ENCODE data around the gene PLEKHO2. TPM values are rescaled to one million over a fixed set of nuclear protein-coding genes. Genes with fewer than 3 reads are reported as not detected.

Gene PLEKHO2
- total and polyA plus RNA-seq, 10 donors = 33.9 to 249 (median 141) TPM

GRCh38 chr15:64915518-64916227 lies 74.0 kb downstream of the PLEKHO2 start:
- intact Hi-C loops (cut with DNase I; ENCODE audit: low total_unique reads) = no loop called here
- H3K9me3 ChIP-seq = no peaks in the 10 kb centered on the region
- H3K27me3 ChIP-seq (replicated peaks in 1 of 7) = peaks cover 0 to 11% (median 0%) of the 10 kb centered on the region in 7 donors
- TF ChIP-seq CTCF (IDR thresholded peaks at IDR 0.05 in 8 of 11, conservative IDR thresholded peaks at IDR 0.05 in 3 of 11) = no peak
- no peak for TF ChIP-seq POLR2A (IDR thresholded peaks at IDR 0.05)
- TF ChIP-seq POLR2AphosphoS5 (IDR thresholded peaks at IDR 0.05) = no peak
- DNase-seq = no peak
- peaks cover 4 to 63% (median 37%) of the 10 kb centered on the region in 6 donors for H3K4me1 ChIP-seq
- H3K27ac ChIP-seq = peak overlapping the region in 5 of 8 donors; percentile 5 to 40 (median 28)
- WGBS, 5 donors = 48 to 61% (median 51%) methylated on average over 11 to 13 of the region's 13 CpGs
- H3K36me3 ChIP-seq = peaks cover 0 to 13% (median 0%) of the 10 kb centered on the region in 6 donors
- peak overlapping the region in 1 of 8 donors; percentile 77 for H3K4me3 ChIP-seq

GRCh38 chr15:64916365-64916764 lies 74.7 kb downstream of the PLEKHO2 start:
- Histone ChIP-seq H3K9me3 (no peaks in the 10 kb centered on the region), H3K4me1 (peaks cover 2 to 56% (median 31%) of the 10 kb centered on the region in 6 donors), H3K4me3 (no peak overlapping the region), H3K27ac (peak overlapping the region in 2 of 8 donors; percentile 24 to 36), H3K27me3 (replicated peaks in 1 of 7) (peaks cover 0 to 7% (median 0%) of the 10 kb centered on the region in 7 donors), H3K36me3 (peaks cover 0 to 13% (median 0%) of the 10 kb centered on the region in 6 donors)
- intact Hi-C loops (cut with DNase I; ENCODE audit: low total_unique reads) = no loop called here
- TF ChIP-seq POLR2AphosphoS5 (IDR thresholded peaks at IDR 0.05) (no peak), CTCF (IDR thresholded peaks at IDR 0.05 in 8 of 11, conservative IDR thresholded peaks at IDR 0.05 in 3 of 11) (no peak), POLR2A (IDR thresholded peaks at IDR 0.05) (no peak)
- no peak for DNase-seq
- 83 to 93% (median 93%) methylated on average over 2 of the region's 2 CpGs for WGBS, 5 donors

- peaks cover 0 to 22% (median 0%) of the 10 kb centered on the region in 6 donors for H3K36me3 ChIP-seq
- peaks cover 0 to 48% (median 23%) of the 10 kb centered on the region in 6 donors for H3K4me1 ChIP-seq
- H3K27ac ChIP-seq = no peak overlapping the region
- no peak for DNase-seq
- H3K27me3 ChIP-seq (replicated peaks in 1 of 7) = no peaks in the 10 kb centered on the region
- no peaks in the 10 kb centered on the region for H3K9me3 ChIP-seq
- 88 to 94% (median 90%) methylated on average over 9 of the region's 9 CpGs for WGBS, 5 donors
- TF ChIP-seq POLR2AphosphoS5 (IDR thresholded peaks at IDR 0.05) (peak in 1 of 3 donors; percentile 37), POLR2A (IDR thresholded peaks at IDR 0.05) (no peak)
- intact Hi-C loops (cut with DNase I; ENCODE audit: low total_unique reads) = no loop called here
- no peak overlapping the region for H3K4me3 ChIP-seq
Observed at GRCh38 chr15:64917211-64917610, 75.5 kb downstream of the PLEKHO2 start.

Other genes starting within 250 kb of the PLEKHO2 start
- gene RBPMS2, start 66.3 kb upstream of the PLEKHO2 start, total RNA-seq = 1 to 10 TPM; 1.2 to 6.0 (median 3.3) TPM
- 1 to 10 TPM; 1.0 to 3.0 (median 1.2) TPM for gene RBPMS2, start 66.3 kb upstream of the PLEKHO2 start, polyA plus RNA-seq
- gene PIF1, start 16.3 kb upstream of the PLEKHO2 start, total RNA-seq = 10 to 100 TPM in 1 of 7 donors, 1 to 10 TPM in 6; 3.8 to 10.3 (median 6.6) TPM
- 1 to 10 TPM; 5.9 to 7.9 (median 7.7) TPM for gene PIF1, start 16.3 kb upstream of the PLEKHO2 start, polyA plus RNA-seq
- gene ANKDD1A, start 70.0 kb downstream of the PLEKHO2 start, total RNA-seq = 10 to 100 TPM; 20.7 to 71.1 (median 48.2) TPM
- 10 to 100 TPM in 2 of 3 donors, 1 to 10 TPM in 1; 5.7 to 19.9 (median 11.7) TPM for gene ANKDD1A, start 70.0 kb downstream of the PLEKHO2 start, polyA plus RNA-seq
- 100 to 1,000 TPM in 1 of 7 donors, 10 to 100 TPM in 6; 78.1 to 101 (median 82.2) TPM for gene SPG21, start 148.0 kb downstream of the PLEKHO2 start, total RNA-seq
- 10 to 100 TPM; 48.9 to 63.7 (median 61.9) TPM for gene SPG21, start 148.0 kb downstream of the PLEKHO2 start, polyA plus RNA-seq
- 10 to 100 TPM; 10.8 to 27.5 (median 14.8) TPM for gene MTFMT, start 187.7 kb downstream of the PLEKHO2 start, total RNA-seq
- gene MTFMT, start 187.7 kb downstream of the PLEKHO2 start, polyA plus RNA-seq = 1 to 10 TPM; 3.7 to 8.3 (median 5.7) TPM
- gene SLC51B, start 203.5 kb downstream of the PLEKHO2 start, total RNA-seq = not detected
- under 1 TPM in 1 of 3 donors, not detected in 2; 0.09 TPM for gene SLC51B, start 203.5 kb downstream of the PLEKHO2 start, polyA plus RNA-seq
- gene RASL12, start 226.1 kb downstream of the PLEKHO2 start, total RNA-seq = 10 to 100 TPM in 2 of 7 donors, 1 to 10 TPM in 5; 8.3 to 38.5 (median 9.4) TPM
- gene RASL12, start 226.1 kb downstream of the PLEKHO2 start, polyA plus RNA-seq = 1 to 10 TPM; 2.7 to 6.5 (median 6.1) TPM
- gene KBTBD13, start 234.8 kb downstream of the PLEKHO2 start, total RNA-seq = not detected
- gene KBTBD13, start 234.8 kb downstream of the PLEKHO2 start, polyA plus RNA-seq = not detected